NCI-H2107 (cell line): ENCODE data around the gene CWC25.
A peak's percentile ranks its signal among the peaks of the same experiment; 100 is the strongest.

Experiments
- DNase-seq: peaks from one replicate; lab custom pipeline; 2025; lab: John Stamatoyannopoulos, UW

The CWC25 gene

DNA sequence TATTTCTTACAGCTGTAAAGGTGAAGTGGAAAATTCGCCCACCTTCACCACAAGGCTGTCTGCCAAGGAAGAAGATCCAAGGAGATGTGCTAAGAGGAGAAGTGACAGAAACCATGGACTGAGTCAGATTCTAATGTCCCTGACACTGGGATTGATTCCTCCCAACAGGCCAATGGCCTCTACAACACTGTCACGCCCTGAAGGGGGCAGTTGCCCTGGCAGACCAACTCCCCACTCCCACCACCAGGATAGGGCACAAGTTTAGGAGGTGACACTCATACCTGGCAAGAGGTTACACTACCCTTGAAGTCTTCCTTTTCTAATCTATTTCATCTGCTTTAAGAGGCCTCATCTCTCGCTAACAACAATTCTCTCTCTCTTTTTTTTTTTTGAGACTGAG is 41.9 kb downstream of the CWC25 start:
- no peak for DNase-seq

DNA sequence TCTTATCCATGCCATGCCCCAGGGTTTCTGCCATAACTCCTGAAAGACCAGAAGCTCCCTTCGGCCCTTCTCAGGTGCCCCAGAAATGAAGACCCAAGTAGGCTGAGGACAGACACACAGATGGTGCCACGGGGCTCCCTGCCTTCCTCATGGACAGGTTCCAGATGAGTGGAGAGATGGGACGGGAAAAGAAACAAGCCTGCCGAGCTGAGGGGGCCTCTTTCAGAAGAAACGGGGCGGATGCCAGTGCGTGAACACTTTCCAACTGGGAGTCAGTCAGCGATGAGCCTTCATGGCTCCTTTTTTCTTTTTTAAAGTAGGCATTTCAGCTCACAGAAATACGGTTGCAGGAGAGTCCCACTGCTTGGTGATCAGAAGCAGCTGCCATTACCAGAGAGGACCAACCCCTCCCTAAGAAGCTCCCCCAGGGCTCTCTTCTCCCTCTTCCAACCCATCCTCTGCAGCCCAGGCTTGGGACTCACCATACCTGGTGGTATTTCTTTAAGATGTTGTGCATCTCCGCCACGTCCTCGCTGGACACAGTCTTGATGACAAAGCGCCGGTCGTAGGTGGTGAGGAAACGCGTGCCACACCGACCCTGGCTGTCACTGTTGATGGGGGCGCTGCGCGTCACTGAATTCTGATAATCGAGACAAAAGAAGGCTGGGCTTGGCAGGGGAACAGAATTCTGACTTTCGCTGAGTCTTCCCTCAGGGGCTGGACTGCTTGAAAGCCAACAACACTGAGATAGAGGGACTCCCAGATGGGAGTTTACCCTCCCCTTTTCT is 45.0 kb downstream of the CWC25 start:
- no peak for DNase-seq

GRCh38 chr17:38777641-38778250 is 47.4 kb downstream of the CWC25 start:
- DNase-seq, result no peak

GRCh38 chr17:38773258-38773657 is 51.9 kb downstream of the CWC25 start:
- DNase-seq, result no peak

DNA sequence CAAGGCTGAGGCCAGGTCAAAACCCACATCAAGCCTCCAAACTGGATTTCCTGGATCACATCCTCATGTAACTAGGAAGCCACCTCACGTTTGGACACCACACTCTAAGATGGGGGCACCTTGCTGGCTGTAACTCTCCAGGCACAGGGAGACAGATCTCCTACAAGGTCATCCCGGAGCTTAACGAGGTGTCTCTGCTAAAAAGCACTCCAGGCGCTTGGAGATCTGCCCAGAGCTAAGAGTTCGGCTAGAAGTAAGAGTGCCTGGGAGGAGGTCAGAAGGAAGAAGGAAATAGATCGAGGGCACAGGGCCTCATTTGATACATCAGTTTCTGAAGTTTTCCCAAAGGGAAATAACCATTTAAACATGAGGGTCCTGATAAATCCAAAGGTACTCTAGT is 56.7 kb downstream of the CWC25 start:
- no peak for DNase-seq

- no peak for DNase-seq
Observed at GRCh38 chr17:38766341-38766740, 58.8 kb downstream of the CWC25 start.

GRCh38 chr17:38762231-38762630 is 62.9 kb downstream of the CWC25 start:
- no peak for DNase-seq

DNA sequence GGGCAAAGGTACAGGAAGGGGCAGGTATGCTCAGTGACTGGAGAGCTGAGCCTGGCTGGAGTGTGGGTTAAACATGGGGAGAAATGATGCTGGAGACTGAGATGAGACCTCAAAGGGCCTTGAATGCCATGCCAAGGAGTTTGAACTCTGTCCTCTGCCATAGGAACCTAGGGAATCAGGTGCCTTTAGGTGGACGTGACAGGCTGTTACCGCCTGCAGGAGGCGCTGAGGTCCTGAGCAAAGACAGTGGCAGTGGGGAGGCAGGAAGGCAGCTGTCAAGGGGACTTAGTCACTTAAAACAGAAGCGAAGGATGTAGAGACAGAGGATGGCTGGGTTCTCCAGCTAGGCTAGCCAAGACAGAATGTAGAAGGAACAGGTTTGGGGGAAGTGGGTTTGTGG is 63.5 kb downstream of the CWC25 start:
- no peak for DNase-seq

DNA sequence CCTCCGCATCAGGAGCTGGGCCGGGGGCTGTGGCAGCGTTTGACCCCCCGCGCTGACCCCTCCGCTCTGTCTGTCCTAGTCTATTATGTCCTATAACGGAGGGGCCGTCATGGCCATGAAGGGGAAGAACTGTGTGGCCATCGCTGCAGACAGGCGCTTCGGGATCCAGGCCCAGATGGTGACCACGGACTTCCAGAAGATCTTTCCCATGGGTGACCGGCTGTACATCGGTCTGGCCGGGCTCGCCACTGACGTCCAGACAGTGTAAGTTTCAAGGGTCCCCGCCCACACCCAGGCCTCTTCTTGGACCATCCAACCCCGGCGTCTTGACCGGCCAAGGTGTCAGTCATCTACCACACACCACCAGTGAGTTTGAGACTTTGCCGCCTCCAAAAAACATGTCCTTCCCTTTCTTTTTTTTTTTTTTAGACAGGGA is 72.0 kb downstream of the CWC25 start:
- DNase-seq, result no peak

GRCh38 chr17:38752308-38753070 is 72.6 kb downstream of the CWC25 start, which contains the start of gene PSMB3:
Gene PSMB3 (plus strand): TSS chr17:38752741. CDS start chr17:38752827, 86 bp downstream.
- DNase-seq, result peak; percentile 91

GRCh38 chr17:38751808-38752307 is 73.3 kb downstream of the CWC25 start:
- DNase-seq, result peak; percentile 73

DNA sequence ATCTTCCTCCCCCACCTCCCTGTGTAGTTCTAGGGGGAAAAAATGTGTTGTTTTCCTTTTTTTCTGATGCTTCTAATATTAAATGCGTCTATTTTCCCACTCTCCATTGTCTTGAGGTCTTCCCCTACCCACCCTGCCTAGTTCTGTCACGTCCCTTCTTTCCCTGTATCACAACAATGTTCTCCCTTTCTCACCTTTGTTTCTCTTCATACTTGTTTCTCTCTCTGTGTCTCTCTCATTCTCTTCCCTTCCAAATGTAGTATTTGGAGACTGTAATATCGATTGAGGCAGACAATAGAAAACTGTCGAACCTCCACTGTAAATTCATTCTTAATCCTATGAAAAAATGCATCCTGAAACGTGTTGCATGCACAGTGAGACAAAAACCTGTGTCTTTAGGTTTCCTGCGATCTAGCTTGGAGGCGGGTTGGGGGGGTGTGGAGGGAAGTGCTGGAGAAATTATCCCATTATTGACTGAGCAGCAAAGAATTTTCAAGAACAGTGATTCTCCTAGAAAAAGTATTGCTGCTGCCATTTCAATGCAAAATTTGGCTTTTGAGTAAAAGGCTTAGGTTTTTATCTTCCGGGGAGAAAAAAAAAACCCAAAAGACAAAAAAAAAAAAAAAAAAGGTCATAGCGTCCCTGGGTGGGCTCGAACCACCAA is 73.8 kb downstream of the CWC25 start:
- no peak for DNase-seq
